Measurements from ENCODE around the gene LGALS12. TPM values are rescaled to one million over a fixed set of nuclear protein-coding genes. Genes with fewer than 3 reads are reported as not detected.

The LGALS12 gene
- total RNA-seq, 4 donors from 2014 or later: 0.47 to 2.0 TPM; not detected in 2

DNA sequence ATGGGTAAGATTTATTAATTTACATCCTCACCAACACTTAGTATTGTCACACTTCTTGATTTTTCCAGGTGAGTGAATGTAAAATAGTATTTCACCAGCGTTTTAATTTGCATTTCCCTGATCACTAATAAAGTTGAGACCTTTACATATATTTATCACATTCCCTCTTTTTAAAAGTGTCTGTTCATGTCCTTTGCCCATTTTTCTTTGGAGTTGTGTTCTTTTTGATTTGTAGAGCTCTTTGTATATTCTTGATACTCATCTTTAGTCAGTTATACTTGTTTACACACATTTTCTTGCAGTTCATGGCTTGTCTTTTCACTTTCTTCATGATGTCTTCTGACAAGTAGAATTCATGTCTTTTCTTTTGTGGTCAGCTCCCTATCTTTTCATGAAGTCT, 12.8 kb upstream of the LGALS12 start:
- ATAC-seq: no peak
- Histone ChIP-seq H3K27me3 (no peaks in the 10 kb centered on the region), H3K9me3 (no peaks in the 10 kb centered on the region), H3K36me3 (no peaks in the 10 kb centered on the region), H3K27ac (no peak overlapping the region), H3K4me3 (no peak overlapping the region), H3K4me1 (peaks cover 7 to 38% (median 11%) of the 10 kb centered on the region in 3 donors)
- TF ChIP-seq EP300 (IDR thresholded peaks at IDR 0.05): no peak
- TF ChIP-seq, protein P1, sequence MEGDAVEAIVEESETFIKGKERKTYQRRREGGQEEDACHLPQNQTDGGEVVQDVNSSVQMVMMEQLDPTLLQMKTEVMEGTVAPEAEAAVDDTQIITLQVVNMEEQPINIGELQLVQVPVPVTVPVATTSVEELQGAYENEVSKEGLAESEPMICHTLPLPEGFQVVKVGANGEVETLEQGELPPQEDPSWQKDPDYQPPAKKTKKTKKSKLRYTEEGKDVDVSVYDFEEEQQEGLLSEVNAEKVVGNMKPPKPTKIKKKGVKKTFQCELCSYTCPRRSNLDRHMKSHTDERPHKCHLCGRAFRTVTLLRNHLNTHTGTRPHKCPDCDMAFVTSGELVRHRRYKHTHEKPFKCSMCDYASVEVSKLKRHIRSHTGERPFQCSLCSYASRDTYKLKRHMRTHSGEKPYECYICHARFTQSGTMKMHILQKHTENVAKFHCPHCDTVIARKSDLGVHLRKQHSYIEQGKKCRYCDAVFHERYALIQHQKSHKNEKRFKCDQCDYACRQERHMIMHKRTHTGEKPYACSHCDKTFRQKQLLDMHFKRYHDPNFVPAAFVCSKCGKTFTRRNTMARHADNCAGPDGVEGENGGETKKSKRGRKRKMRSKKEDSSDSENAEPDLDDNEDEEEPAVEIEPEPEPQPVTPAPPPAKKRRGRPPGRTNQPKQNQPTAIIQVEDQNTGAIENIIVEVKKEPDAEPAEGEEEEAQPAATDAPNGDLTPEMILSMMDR (IDR thresholded peaks at IDR 0.05): no peak
- TF ChIP-seq POLR2AphosphoS5 (IDR thresholded peaks at IDR 0.05): no peak
- TF ChIP-seq POLR2A (IDR thresholded peaks at IDR 0.05): no peak
- WGBS, 2 donors (ENCODE audit: low coverage in 1 of 2): 93 to 100% methylated on average over 1 of the region's 1 CpG

DNA sequence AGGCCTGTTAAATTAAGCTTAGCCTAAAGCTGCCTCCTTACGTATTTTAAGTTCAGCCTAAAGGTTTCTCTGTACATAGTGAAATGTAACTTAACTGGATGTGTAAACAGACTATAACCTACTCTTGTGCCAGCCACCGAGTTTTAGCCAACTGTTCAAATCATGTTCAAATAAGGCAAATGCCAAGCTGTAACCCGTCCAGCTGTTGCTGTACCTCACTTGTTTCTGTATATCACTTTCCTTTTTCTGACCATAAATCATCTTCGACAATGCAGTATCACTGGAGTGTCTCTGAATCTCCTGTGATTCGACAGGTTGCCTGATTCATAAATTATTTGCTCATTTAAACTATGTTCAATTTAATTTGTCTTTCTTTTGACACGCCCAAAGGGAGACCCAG, 10.9 kb upstream of the LGALS12 start:
- H3K9me3 ChIP-seq: peaks cover 0 to 8% (median 0%) of the 10 kb centered on the region in 3 donors
- TF ChIP-seq POLR2AphosphoS5 (IDR thresholded peaks at IDR 0.05) (no peak), EP300 (IDR thresholded peaks at IDR 0.05) (no peak), POLR2A (IDR thresholded peaks at IDR 0.05) (no peak)
- TF ChIP-seq, protein P1 (IDR thresholded peaks at IDR 0.05): no peak
- WGBS, 2 donors (ENCODE audit: low coverage in 1 of 2): 44 to 73% methylated on average over 5 of the region's 6 CpGs
- peaks cover 3 to 24% (median 6%) of the 10 kb centered on the region in 3 donors for H3K4me1 ChIP-seq
- no peaks in the 10 kb centered on the region for H3K27me3 ChIP-seq
- H3K36me3 ChIP-seq: no peaks in the 10 kb centered on the region
- H3K4me3 ChIP-seq: no peak overlapping the region
- no peak for ATAC-seq
- peak overlapping the region in 1 of 4 donors; percentile 48 for H3K27ac ChIP-seq

DNA sequence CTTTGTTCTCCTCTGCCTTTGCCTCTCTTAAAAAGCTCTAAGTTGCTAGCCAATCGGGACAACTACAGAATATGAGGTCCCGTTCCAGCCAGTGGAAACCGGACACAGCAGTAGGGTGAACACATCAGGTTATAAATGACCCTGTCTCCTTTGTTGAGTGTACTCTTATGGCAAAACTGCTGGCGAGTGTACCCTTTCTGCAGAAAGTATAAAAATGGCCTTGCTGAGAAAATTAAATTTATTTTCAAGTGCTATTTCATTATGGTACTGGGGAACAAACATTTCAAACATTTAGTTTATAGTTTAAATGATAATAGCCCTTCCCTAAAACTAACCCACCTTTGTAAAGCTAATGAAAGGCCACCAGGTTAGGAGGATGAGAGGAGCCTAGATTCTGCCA, 6.0 kb upstream of the LGALS12 start:
- WGBS, 2 donors (ENCODE audit: low coverage in 1 of 2): 91 to 96% methylated on average over 4 of the region's 4 CpGs
- no peak overlapping the region for H3K27ac ChIP-seq
- no peak for TF ChIP-seq POLR2AphosphoS5 (IDR thresholded peaks at IDR 0.05)
- TF ChIP-seq EP300 (IDR thresholded peaks at IDR 0.05): no peak
- TF ChIP-seq POLR2A (IDR thresholded peaks at IDR 0.05): no peak
- TF ChIP-seq, protein P1 (IDR thresholded peaks at IDR 0.05): no peak
- peaks cover 0 to 6% (median 1%) of the 10 kb centered on the region in 3 donors for H3K4me1 ChIP-seq
- H3K36me3 ChIP-seq: no peaks in the 10 kb centered on the region
- H3K9me3 ChIP-seq: peaks cover 0 to 17% (median 0%) of the 10 kb centered on the region in 3 donors
- no peak for ATAC-seq
- H3K4me3 ChIP-seq: no peak overlapping the region
- no peaks in the 10 kb centered on the region for H3K27me3 ChIP-seq

DNA sequence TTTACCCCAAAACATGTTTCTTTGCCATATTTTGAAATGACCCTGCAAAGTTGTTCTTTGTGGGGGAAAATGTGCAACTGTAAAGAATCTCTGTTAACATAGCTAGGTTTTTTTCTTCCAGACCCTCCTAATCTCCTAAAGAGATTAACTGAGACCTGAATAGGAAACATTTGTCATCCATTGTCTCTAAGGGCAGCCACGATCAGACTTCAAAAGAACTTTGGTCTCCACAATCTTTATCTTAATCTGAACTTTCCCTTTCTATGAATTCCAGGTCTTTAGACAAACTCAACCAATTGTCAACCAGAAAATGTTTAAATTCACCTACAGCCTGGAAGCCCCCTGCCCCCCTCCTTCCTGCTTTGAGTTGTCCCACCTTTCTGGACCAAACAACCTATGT, 4.6 kb upstream of the LGALS12 start:
- 40 to 55% methylated on average over 1 of the region's 1 CpG for WGBS, 2 donors (ENCODE audit: low coverage in 1 of 2)
- Histone ChIP-seq H3K9me3 (peaks cover 0 to 17% (median 0%) of the 10 kb centered on the region in 3 donors), H3K27ac (no peak overlapping the region), H3K36me3 (no peaks in the 10 kb centered on the region), H3K4me3 (no peak overlapping the region), H3K4me1 (peaks cover 0 to 17% (median 2%) of the 10 kb centered on the region in 3 donors), H3K27me3 (no peaks in the 10 kb centered on the region)
- TF ChIP-seq POLR2A (IDR thresholded peaks at IDR 0.05) (no peak), POLR2AphosphoS5 (IDR thresholded peaks at IDR 0.05) (no peak), EP300 (IDR thresholded peaks at IDR 0.05) (no peak)
- TF ChIP-seq, protein P1 (IDR thresholded peaks at IDR 0.05): no peak
- no peak for ATAC-seq

DNA sequence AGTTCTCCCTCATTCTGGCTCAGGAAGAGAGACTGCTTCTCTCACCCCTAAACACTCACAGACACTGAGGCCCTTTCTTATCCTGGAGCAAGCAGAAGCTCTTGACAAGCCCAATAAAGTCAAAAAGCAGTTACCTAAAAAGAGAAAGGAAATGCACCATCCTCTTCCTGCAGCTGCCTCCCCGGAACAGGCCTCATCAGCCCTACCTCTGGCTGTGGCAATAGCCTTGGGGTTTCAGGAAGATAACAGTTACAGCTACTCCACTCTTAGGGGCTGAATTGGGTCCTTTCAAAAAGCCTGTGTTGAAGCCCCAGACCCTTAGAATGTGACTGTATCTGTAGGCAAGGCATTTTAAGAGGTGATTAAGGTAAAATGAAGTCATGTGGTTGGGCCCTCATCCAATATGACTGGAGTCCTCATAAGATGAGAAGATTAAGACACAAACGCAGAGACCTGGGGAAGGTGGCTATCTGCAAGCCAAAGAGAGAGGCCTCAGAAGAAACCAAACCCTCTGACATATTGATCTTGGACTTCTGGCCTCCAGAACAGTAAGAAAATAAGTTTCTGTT, 3.5 kb upstream of the LGALS12 start:
- H3K4me1 ChIP-seq: peaks cover 0 to 17% (median 2%) of the 10 kb centered on the region in 3 donors
- WGBS, 2 donors (ENCODE audit: low coverage in 1 of 2): 57 to 80% methylated on average over 1 to 2 of the region's 2 CpGs

More for the DNA sequence above, 3.5 kb upstream of the LGALS12 start:
- Histone ChIP-seq H3K9me3 (peaks cover 0 to 17% (median 0%) of the 10 kb centered on the region in 3 donors), H3K36me3 (no peaks in the 10 kb centered on the region), H3K4me3 (no peak overlapping the region), H3K27ac (no peak overlapping the region), H3K27me3 (no peaks in the 10 kb centered on the region)
- TF ChIP-seq EP300 (IDR thresholded peaks at IDR 0.05): no peak
- no peak for TF ChIP-seq POLR2A (IDR thresholded peaks at IDR 0.05)
- no peak for TF ChIP-seq POLR2AphosphoS5 (IDR thresholded peaks at IDR 0.05)
- TF ChIP-seq, protein P1 (IDR thresholded peaks at IDR 0.05): no peak
- no peak for ATAC-seq

Data from gastroesophageal sphincter (tissue), 4 donors.